Measurements from ENCODE around the gene AP3B1.

The AP3B1 gene

DNA sequence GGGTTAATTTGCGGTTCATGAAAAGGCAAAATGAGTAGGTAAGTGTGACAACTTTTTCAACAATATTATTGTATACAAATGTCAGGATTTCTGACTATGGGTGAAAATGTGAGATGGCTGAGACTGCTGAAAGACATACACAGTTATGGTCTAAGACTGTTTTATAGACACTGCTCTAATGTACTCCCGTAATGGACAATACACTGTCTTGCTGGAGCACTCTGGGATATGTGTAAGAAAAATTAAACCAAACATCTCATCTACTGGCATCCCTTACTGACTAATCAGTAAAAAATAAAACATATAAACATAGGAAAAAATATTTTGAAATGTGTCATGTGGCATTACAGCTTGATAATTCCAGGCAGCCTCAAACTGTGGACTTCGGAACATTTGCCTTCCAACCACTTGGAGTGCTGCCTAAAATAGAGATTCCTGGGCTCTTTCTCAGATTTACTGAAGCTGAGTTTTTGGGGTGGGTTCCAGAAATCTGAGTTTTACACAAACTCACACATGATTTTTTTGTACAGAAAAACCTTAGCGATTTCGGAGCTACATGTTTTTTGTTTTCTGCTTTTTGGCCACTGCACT is 284.5 kb downstream of the AP3B1 start:
- TF ChIP-seq, protein P1, sequence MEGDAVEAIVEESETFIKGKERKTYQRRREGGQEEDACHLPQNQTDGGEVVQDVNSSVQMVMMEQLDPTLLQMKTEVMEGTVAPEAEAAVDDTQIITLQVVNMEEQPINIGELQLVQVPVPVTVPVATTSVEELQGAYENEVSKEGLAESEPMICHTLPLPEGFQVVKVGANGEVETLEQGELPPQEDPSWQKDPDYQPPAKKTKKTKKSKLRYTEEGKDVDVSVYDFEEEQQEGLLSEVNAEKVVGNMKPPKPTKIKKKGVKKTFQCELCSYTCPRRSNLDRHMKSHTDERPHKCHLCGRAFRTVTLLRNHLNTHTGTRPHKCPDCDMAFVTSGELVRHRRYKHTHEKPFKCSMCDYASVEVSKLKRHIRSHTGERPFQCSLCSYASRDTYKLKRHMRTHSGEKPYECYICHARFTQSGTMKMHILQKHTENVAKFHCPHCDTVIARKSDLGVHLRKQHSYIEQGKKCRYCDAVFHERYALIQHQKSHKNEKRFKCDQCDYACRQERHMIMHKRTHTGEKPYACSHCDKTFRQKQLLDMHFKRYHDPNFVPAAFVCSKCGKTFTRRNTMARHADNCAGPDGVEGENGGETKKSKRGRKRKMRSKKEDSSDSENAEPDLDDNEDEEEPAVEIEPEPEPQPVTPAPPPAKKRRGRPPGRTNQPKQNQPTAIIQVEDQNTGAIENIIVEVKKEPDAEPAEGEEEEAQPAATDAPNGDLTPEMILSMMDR (IDR thresholded peaks at IDR 0.05) = no peak
- no peak overlapping the region for H3K4me2 ChIP-seq (ENCODE audit: low read length)
- no peak overlapping the region for H3K9ac ChIP-seq
- H3K79me2 ChIP-seq = no peaks in the 10 kb centered on the region
- H3K9me3 ChIP-seq (ENCODE audit: control insufficient read depth, low read length) = no peaks in the 10 kb centered on the region
- no peak overlapping the region for H3K27ac ChIP-seq
- H2AFZ ChIP-seq = no peak overlapping the region
- H3K27me3 ChIP-seq (ENCODE audit: control insufficient read depth, insufficient read depth, low read length) = no peaks in the 10 kb centered on the region
- no peak overlapping the region for H3K4me3 ChIP-seq (ENCODE audit: low read depth, low read length)
- no peaks in the 10 kb centered on the region for H3K4me1 ChIP-seq
- no peaks in the 10 kb centered on the region for H3K36me3 ChIP-seq (ENCODE audit: control insufficient read depth, insufficient read depth, low read length)

DNA sequence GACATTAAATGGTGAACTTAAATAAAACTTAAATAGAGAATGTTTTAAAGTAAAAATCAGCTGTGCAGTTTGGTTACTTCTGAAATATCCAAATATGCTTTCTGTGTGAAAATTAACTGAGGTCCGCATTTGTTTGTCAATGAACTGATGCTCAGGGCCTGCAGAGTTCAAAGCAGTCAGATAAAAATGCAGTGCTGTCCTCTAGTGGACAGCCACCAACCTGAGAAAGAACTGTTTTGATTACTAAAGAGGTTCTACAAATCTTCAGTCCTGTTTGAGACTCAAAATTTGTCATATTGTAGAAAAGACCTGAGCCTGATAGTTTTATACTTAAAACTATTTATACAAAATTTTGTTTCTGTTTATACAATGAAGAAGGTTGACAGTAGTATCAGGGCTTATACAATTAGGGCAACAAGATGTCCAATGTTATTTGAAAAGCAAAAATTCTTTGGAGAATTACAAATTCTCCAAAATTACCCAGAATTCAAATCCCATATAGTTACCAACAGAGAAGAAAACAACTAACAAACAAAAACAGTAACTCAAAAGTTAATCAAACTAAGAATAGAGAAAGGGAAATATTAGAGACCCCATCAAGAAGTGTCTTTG is 286.0 kb downstream of the AP3B1 start:
- Histone ChIP-seq H3K9me3 (ENCODE audit: control insufficient read depth, low read length) (no peaks in the 10 kb centered on the region), H3K4me2 (ENCODE audit: low read length) (no peak overlapping the region), H3K27ac (no peak overlapping the region), H3K36me3 (ENCODE audit: control insufficient read depth, insufficient read depth, low read length) (no peaks in the 10 kb centered on the region), H3K4me3 (ENCODE audit: low read depth, low read length) (no peak overlapping the region), H3K9ac (no peak overlapping the region), H3K4me1 (no peaks in the 10 kb centered on the region), H3K27me3 (ENCODE audit: control insufficient read depth, insufficient read depth, low read length) (no peaks in the 10 kb centered on the region), H3K79me2 (no peaks in the 10 kb centered on the region), H2AFZ (no peak overlapping the region)
- TF ChIP-seq, protein P1 (IDR thresholded peaks at IDR 0.05) = peak; percentile 89

DNA sequence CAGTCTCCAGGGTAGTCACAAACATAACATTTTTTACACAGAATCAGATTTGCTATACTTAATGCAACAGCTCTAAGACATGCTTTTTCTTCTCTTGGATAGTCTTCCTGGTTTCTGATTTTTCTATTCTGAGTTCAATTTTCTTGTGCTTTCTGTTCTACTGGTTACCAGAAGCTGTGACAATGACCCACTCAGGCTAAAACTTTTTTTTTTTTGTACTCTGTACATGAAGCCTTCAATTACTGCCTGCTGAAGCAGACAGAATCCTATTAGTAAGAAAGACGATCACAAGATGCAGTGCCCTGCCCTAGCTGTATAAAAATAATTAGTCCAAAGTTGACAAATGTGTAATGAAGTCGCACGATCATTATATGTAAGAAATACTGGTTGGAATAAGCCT is 287.3 kb downstream of the AP3B1 start:
- Histone ChIP-seq H3K9me3 (ENCODE audit: control insufficient read depth, low read length) (no peaks in the 10 kb centered on the region), H3K27ac (no peak overlapping the region), H3K4me1 (no peaks in the 10 kb centered on the region), H3K27me3 (ENCODE audit: control insufficient read depth, insufficient read depth, low read length) (no peaks in the 10 kb centered on the region), H3K9ac (no peak overlapping the region), H2AFZ (no peak overlapping the region), H3K36me3 (ENCODE audit: control insufficient read depth, insufficient read depth, low read length) (no peaks in the 10 kb centered on the region), H3K4me2 (ENCODE audit: low read length) (no peak overlapping the region), H3K79me2 (no peaks in the 10 kb centered on the region), H3K4me3 (ENCODE audit: low read depth, low read length) (no peak overlapping the region)
- TF ChIP-seq, protein P1 (IDR thresholded peaks at IDR 0.05) = no peak

DNA sequence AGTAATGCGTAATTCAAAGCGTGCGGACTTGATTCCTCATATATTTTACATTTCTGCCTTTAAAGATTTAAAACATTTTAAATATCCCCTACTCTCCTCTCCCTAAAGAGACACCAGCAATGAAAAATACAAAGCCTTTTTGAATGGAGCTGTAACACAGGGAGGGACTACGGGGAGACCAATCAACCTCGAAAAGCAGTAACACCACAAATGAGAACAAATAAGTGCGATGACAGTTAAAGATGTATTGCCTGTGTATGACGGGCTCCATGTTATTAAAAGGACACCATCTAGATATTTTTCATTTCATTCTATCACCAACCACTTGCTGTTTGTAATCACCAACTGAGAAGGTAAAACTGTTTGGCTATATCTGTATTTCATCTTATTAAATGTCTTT is 288.0 kb downstream of the AP3B1 start:
- Histone ChIP-seq H3K79me2 (no peaks in the 10 kb centered on the region), H3K36me3 (ENCODE audit: control insufficient read depth, insufficient read depth, low read length) (no peaks in the 10 kb centered on the region), H3K4me2 (ENCODE audit: low read length) (no peak overlapping the region), H2AFZ (no peak overlapping the region), H3K27ac (no peak overlapping the region), H3K9me3 (ENCODE audit: control insufficient read depth, low read length) (no peaks in the 10 kb centered on the region), H3K27me3 (ENCODE audit: control insufficient read depth, insufficient read depth, low read length) (no peaks in the 10 kb centered on the region), H3K4me3 (ENCODE audit: low read depth, low read length) (no peak overlapping the region), H3K9ac (no peak overlapping the region), H3K4me1 (no peaks in the 10 kb centered on the region)
- TF ChIP-seq, protein P1 (IDR thresholded peaks at IDR 0.05) = no peak

Data from parathyroid adenoma (tissue), 2 donors.